GM23248 (cell line): ENCODE data around the gene DTNA. TPM values are rescaled to one million over a fixed set of nuclear protein-coding genes. Genes with fewer than 3 reads are reported as not detected.

Source experiments
- DNase-seq: peaks from one replicate; pipeline ENCODE4 v3.0.0-alpha.2; 2015
- H2AFZ ChIP-seq: fragments of 200-600 bp; sonication (generic); 2 replicates; pipeline ENCODE4 v1.6.1; 2016; ENCODE audit warnings: antibody characterized with exemption
- H3F3A ChIP-seq: fragments of 200-600 bp; sonication (generic); 2 replicates; pipeline ENCODE4 v1.6.1; 2016; ENCODE audit warnings: mild to moderate bottlenecking, antibody characterized with exemption, mixed run types; ENCODE audit not compliant: insufficient read depth
- H3K27ac ChIP-seq: fragments of 200-600 bp; sonication (generic); 2 replicates; pipeline ENCODE4 v1.5.1; 2016; ENCODE audit warnings: mild to moderate bottlenecking
- H3K27me3 ChIP-seq: fragments of 200-600 bp; sonication (generic); replicated peaks from 2 replicates; pipeline ENCODE4 v1.6.1; 2016; ENCODE audit warnings: mild to moderate bottlenecking; ENCODE audit not compliant: insufficient read depth
- H3K36me3 ChIP-seq: fragments of 200-600 bp; sonication (generic); 2 replicates; pipeline ENCODE4 v1.6.1; 2016; ENCODE audit warnings: low read depth, mild to moderate bottlenecking
- H3K4me1 ChIP-seq: fragments of 200-600 bp; sonication (generic); 2 replicates; pipeline ENCODE4 v1.6.1; 2016; ENCODE audit warnings: mild to moderate bottlenecking; ENCODE audit not compliant: insufficient read depth
- H3K4me2 ChIP-seq: fragments of 200-600 bp; sonication (generic); one replicate; pipeline ENCODE4 v1.6.1; 2016; ENCODE audit warnings: mild to moderate bottlenecking; ENCODE audit not compliant: unreplicated experiment
- H3K4me3 ChIP-seq: fragments of 200-600 bp; sonication (generic); 2 replicates; pipeline ENCODE4 v1.5.1; 2016; ENCODE audit warnings: mild to moderate bottlenecking
- H3K79me2 ChIP-seq: fragments of 200-600 bp; sonication (generic); 2 replicates; pipeline ENCODE4 v1.6.1; 2016; ENCODE audit warnings: mild to moderate bottlenecking; ENCODE audit not compliant: insufficient read depth
- H3K9ac ChIP-seq: fragments of 200-600 bp; sonication (generic); 2 replicates; pipeline ENCODE4 v1.6.1; 2016; ENCODE audit warnings: mild to moderate bottlenecking
- H3K9me2 ChIP-seq: fragments of 200-600 bp; sonication (generic); 2 replicates; pipeline ENCODE4 v1.6.1; 2016; ENCODE audit warnings: mixed run types, mild to moderate bottlenecking, moderate library complexity; ENCODE audit not compliant: insufficient read depth
- H3K9me3 ChIP-seq: fragments of 200-600 bp; sonication (generic); one replicate; pipeline ENCODE4 v1.6.1; 2017; ENCODE audit warnings: low read depth
- H4K20me1 ChIP-seq: fragments of 200-600 bp; sonication (generic); 2 replicates; pipeline ENCODE4 v1.6.0; 2016; ENCODE audit not compliant: insufficient read depth
- EZH2 ChIP-seq: fragments of 200-600 bp; sonication (generic); IDR thresholded peaks from 2 replicates; pipeline ENCODE4 v1.6.1; 2018; ENCODE audit warnings: antibody characterized with exemption, mild to moderate bottlenecking; ENCODE audit not compliant: insufficient read depth, poor library complexity, severe bottlenecking
- EZH2phosphoT487 ChIP-seq: fragments of 200-600 bp; sonication (generic); IDR thresholded peaks from 2 replicates; pipeline ENCODE4 v1.6.1; 2018; ENCODE audit warnings: antibody characterized with exemption, moderate library complexity, mild to moderate bottlenecking, low read depth; ENCODE audit not compliant: insufficient read depth
- WGBS, 2 experiments: methylation state at CpG; one replicate each; pipeline ENCODE4 v1.1.6; 2015 to 2017; ENCODE audit warnings: low lambda C conversion rate in 2 of 2, low coverage in 1 of 2; ENCODE audit errors: missing lambda C conversion rate in 2 of 2; 5-methylcytosine and 5-hydroxymethylcytosine counted together
- in situ Hi-C: fragments of 300-500 bp; cut with MboI; formaldehyde crosslinking; loops from 2 replicates; pipeline ENCODE4 v1.15.0; 2020
- polyA plus RNA-seq: library from polyadenylated mRNA; unstranded; fragments of >200 nt; fragmentation: Nextera tagmentation; extraction: Ambion mirVana; gene quantifications from 2 replicates; pipeline ENCODE4 v1.2.1, GENCODE V29; 2016
- total RNA-seq: library from RNA; depleted of rRNA; stranded (reverse); fragments of >200 nt; shearing (Covaris generic); gene quantifications from 2 replicates; pipeline ENCODE4 v1.2.3, GENCODE V29; 2014

The DTNA gene
- total and polyA plus RNA-seq, 2 experiments from 2014 or later, result 4.2 to 5.5 TPM

- TF ChIP-seq EZH2 (no peak), EZH2phosphoT487 (no peak)
- Histone ChIP-seq H3K4me1 (peaks cover 9% of the 10 kb centered on the region), H3K27ac (no peak overlapping the region), H4K20me1 (no peaks in the 10 kb centered on the region), H3K79me2 (no peaks in the 10 kb centered on the region), H3K9me2 (no peaks in the 10 kb centered on the region), H2AFZ (no peak overlapping the region), H3K36me3 (no peaks in the 10 kb centered on the region), H3K27me3 (no peaks in the 10 kb centered on the region), H3K4me2 (no peak overlapping the region), H3F3A (peaks cover 8% of the 10 kb centered on the region; the same call in 1 of the 2 replicates), H3K9me3 (no peaks in the 10 kb centered on the region), H3K9ac (no peak overlapping the region), H3K4me3 (no peak overlapping the region)
- in situ Hi-C loops, result no loop called here
- WGBS, 2 experiments, result 93 to 97% methylated on average over 7 of the region's 7 CpGs
- no peak for DNase-seq
Observed at GRCh38 chr18:34805103-34805877, 95.2 kb downstream of the DTNA start.

GRCh38 chr18:34805878-34806351 lies 95.8 kb downstream of the DTNA start:
- H3K9me2 ChIP-seq, result no peaks in the 10 kb centered on the region
- no peaks in the 10 kb centered on the region for H3K9me3 ChIP-seq
- no peak overlapping the region for H2AFZ ChIP-seq
- H3K4me3 ChIP-seq, result no peak overlapping the region
- H3K79me2 ChIP-seq, result no peaks in the 10 kb centered on the region
- no peak overlapping the region for H3K9ac ChIP-seq
- no peaks in the 10 kb centered on the region for H3K36me3 ChIP-seq
- in situ Hi-C loops, result no loop called here
- no peak overlapping the region for H3K4me2 ChIP-seq
- no peak for DNase-seq
- no peak for TF ChIP-seq EZH2phosphoT487
- TF ChIP-seq EZH2, result no peak
- no peak overlapping the region for H3K27ac ChIP-seq
- H3F3A ChIP-seq, result peaks cover 8% of the 10 kb centered on the region; the same call in 1 of the 2 replicates
- no peaks in the 10 kb centered on the region for H4K20me1 ChIP-seq
- H3K4me1 ChIP-seq, result peaks cover 9% of the 10 kb centered on the region
- no peaks in the 10 kb centered on the region for H3K27me3 ChIP-seq

- no peaks in the 10 kb centered on the region for H3K36me3 ChIP-seq
- WGBS, 2 experiments, result 64 to 67% methylated on average over 3 of the region's 3 CpGs
- no peak overlapping the region for H3K27ac ChIP-seq
Observed at GRCh38 chr18:34806527-34806926, 96.4 kb downstream of the DTNA start.

DNA sequence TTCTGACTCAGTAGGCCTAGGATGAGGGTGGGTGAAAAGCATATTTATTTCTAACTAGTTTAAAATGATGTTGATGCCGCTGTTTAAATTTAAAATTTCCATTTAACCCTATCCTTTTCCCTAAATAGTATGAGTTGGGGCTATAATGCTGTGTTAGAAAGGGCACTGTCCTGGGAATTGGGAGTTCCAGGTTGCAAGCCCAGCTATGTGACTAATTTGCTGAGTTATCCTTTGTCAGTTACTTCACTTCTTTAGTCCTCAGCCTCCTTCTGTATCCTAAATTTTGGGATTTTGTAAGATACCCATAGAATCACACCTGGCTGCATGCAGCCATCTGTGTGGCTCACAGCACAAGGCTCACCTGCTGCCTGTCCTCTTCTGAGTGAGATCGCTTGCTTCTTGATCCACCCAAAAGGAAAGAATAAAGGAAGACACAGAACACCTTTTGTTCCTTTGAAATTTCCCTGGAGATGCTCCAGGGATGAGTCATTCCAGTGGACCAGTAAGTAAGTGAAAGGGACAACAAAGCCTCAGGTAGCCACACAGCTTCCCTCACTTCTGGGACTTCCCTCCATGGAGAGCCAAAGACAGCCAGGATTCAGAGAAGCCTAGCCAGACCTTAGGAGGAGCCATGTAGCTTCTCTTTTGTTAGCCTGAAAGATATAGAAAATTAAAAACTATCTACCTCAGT lies 97.2 kb downstream of the DTNA start:
- Histone ChIP-seq H3K79me2 (no peaks in the 10 kb centered on the region), H3K4me3 (no peak overlapping the region), H4K20me1 (no peaks in the 10 kb centered on the region), H3K36me3 (no peaks in the 10 kb centered on the region), H3K9me3 (no peaks in the 10 kb centered on the region), H3K9me2 (no peaks in the 10 kb centered on the region), H3K4me2 (no peak overlapping the region), H3F3A (peaks cover 4% of the 10 kb centered on the region; the same call in 1 of the 2 replicates), H2AFZ (no peak overlapping the region), H3K4me1 (peaks cover 5% of the 10 kb centered on the region), H3K9ac (no peak overlapping the region), H3K27me3 (no peaks in the 10 kb centered on the region), H3K27ac (no peak overlapping the region)
- in situ Hi-C loops, result no loop called here
- TF ChIP-seq EZH2, result no peak
- no peak for TF ChIP-seq EZH2phosphoT487
- DNase-seq, result no peak
- WGBS, 2 experiments, result 98 to 99% methylated on average over 2 of the region's 2 CpGs

More at GRCh38 chr18:34806527-34806926, 96.4 kb downstream of the DTNA start:
- Histone ChIP-seq H3K4me1 (peaks cover 9% of the 10 kb centered on the region), H4K20me1 (no peaks in the 10 kb centered on the region), H3K4me3 (no peak overlapping the region), H3K9me2 (no peaks in the 10 kb centered on the region), H3F3A (peaks cover 8% of the 10 kb centered on the region; the same call in 1 of the 2 replicates), H3K79me2 (no peaks in the 10 kb centered on the region), H2AFZ (no peak overlapping the region), H3K4me2 (no peak overlapping the region), H3K9ac (no peak overlapping the region), H3K27me3 (no peaks in the 10 kb centered on the region), H3K9me3 (no peaks in the 10 kb centered on the region)
- in situ Hi-C loops, result no loop called here
- no peak for DNase-seq
- TF ChIP-seq EZH2 (no peak), EZH2phosphoT487 (no peak)
